Measurements from ENCODE around the gene ALS2.

The ALS2 gene

DNA sequence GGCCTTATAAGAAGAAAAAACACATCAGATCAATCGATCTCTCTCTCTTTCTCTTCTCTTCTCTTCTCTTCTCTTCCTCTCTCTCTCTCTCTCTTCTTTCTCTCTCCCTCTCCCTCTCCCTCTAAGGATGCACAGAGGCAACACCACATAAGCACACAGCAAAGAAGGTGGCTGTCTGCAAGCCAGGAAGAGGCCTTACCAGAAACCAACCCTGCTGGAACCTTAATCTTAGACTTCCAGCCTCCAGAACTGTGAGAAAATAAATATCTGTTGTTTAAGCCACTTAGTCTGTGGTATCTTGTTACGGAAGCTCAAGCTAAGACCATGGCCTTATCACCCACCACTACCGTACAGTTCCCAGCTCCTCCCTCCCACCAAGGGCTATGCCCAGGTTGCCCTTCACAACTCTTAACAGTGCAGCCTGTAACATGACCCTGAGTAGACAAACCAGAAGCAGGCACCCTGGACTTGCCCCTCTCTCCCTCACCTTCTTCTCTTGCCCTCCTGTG, 112.3 kb downstream of the ALS2 start:
- no peak overlapping the region for H3K27ac ChIP-seq (replicated peaks)
- TF ChIP-seq POLR2AphosphoS5 (IDR thresholded peaks at IDR 0.05; ENCODE audit: low read depth) (no peak), SPI1 (IDR thresholded peaks at IDR 0.05; ENCODE audit: borderline replicate concordance, low read depth) (no peak), REST (IDR thresholded peaks at IDR 0.05; ENCODE audit: insufficient replicate concordance, low read depth) (no peak), GABPA (IDR thresholded peaks at IDR 0.05; ENCODE audit: low read depth) (no peak)
- TF ChIP-seq, protein P1, sequence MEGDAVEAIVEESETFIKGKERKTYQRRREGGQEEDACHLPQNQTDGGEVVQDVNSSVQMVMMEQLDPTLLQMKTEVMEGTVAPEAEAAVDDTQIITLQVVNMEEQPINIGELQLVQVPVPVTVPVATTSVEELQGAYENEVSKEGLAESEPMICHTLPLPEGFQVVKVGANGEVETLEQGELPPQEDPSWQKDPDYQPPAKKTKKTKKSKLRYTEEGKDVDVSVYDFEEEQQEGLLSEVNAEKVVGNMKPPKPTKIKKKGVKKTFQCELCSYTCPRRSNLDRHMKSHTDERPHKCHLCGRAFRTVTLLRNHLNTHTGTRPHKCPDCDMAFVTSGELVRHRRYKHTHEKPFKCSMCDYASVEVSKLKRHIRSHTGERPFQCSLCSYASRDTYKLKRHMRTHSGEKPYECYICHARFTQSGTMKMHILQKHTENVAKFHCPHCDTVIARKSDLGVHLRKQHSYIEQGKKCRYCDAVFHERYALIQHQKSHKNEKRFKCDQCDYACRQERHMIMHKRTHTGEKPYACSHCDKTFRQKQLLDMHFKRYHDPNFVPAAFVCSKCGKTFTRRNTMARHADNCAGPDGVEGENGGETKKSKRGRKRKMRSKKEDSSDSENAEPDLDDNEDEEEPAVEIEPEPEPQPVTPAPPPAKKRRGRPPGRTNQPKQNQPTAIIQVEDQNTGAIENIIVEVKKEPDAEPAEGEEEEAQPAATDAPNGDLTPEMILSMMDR (IDR thresholded peaks at IDR 0.05; ENCODE audit: insufficient read depth, low read length) = no peak
- DNase-seq (ENCODE audit: low read depth in 1 of 2, low spot score in 1 of 2) = no peak
- no peaks in the 10 kb centered on the region for H3K27me3 ChIP-seq (ENCODE audit: insufficient read depth, poor library complexity, severe bottlenecking)
- no peak overlapping the region for H3K4me3 ChIP-seq (replicated peaks; ENCODE audit: insufficient read depth, low read length)

DNA sequence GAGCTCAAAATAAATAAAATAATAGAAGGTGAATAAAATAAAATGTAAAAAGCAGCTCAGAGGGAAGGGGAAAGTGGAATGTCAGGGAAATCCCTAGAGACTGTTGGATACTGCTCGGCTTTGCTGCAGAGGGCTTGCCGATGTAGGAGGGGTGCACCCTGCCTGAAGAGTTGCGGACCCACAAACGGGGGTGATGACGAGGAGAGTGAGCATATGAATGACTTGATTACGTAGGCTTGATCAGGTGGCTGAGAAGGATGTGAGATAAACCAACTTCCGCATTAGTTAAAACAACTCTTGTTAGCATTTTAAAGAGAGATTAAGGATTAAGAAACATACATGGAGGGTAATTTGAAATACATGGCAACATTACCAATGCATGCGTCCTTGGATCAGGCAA, 116.4 kb downstream of the ALS2 start:
- peak in 1 of 2 experiments; percentile 25 for DNase-seq (ENCODE audit: low read depth in 1 of 2, low spot score in 1 of 2)
- no peaks in the 10 kb centered on the region for H3K27me3 ChIP-seq (ENCODE audit: insufficient read depth, poor library complexity, severe bottlenecking)

GRCh38 chr2:201661366-201661765, 119.4 kb downstream of the ALS2 start:
- Histone ChIP-seq H3K4me3 (replicated peaks; ENCODE audit: insufficient read depth, low read length) (0 out of 2 replicates have a peak overlapping the region, but pooled peaks have one; percentile 7), H3K27ac (replicated peaks) (peak overlapping the region; percentile 48), H3K27me3 (ENCODE audit: insufficient read depth, poor library complexity, severe bottlenecking) (no peaks in the 10 kb centered on the region)
- no peak for TF ChIP-seq POLR2AphosphoS5 (IDR thresholded peaks at IDR 0.05; ENCODE audit: low read depth)
- DNase-seq (ENCODE audit: low read depth in 1 of 2, low spot score in 1 of 2) = peak; percentile 71 to 76

More for the DNA sequence above, 116.4 kb downstream of the ALS2 start:
- TF ChIP-seq POLR2AphosphoS5 (IDR thresholded peaks at IDR 0.05; ENCODE audit: low read depth) (no peak), SPI1 (IDR thresholded peaks at IDR 0.05; ENCODE audit: borderline replicate concordance, low read depth) (no peak), GABPA (IDR thresholded peaks at IDR 0.05; ENCODE audit: low read depth) (no peak), REST (IDR thresholded peaks at IDR 0.05; ENCODE audit: insufficient replicate concordance, low read depth) (no peak)
- TF ChIP-seq, protein P1 (IDR thresholded peaks at IDR 0.05; ENCODE audit: insufficient read depth, low read length) = no peak
- no peak overlapping the region for H3K27ac ChIP-seq (replicated peaks)
- no peak overlapping the region for H3K4me3 ChIP-seq (replicated peaks; ENCODE audit: insufficient read depth, low read length)

- no peaks in the 10 kb centered on the region for H3K27me3 ChIP-seq (ENCODE audit: insufficient read depth, poor library complexity, severe bottlenecking)
- H3K4me3 ChIP-seq (replicated peaks; ENCODE audit: insufficient read depth, low read length) = no peak overlapping the region
- DNase-seq (ENCODE audit: low read depth in 1 of 2, low spot score in 1 of 2) = peak in 1 of 2 experiments; percentile 74
- H3K27ac ChIP-seq (replicated peaks) = peak overlapping the region; percentile 48
- TF ChIP-seq SPI1 (IDR thresholded peaks at IDR 0.05; ENCODE audit: borderline replicate concordance, low read depth) = peak; percentile 89
- TF ChIP-seq POLR2AphosphoS5 (IDR thresholded peaks at IDR 0.05; ENCODE audit: low read depth) = no peak
Measured at GRCh38 chr2:201660293-201660895, 120.3 kb downstream of the ALS2 start.

DNA sequence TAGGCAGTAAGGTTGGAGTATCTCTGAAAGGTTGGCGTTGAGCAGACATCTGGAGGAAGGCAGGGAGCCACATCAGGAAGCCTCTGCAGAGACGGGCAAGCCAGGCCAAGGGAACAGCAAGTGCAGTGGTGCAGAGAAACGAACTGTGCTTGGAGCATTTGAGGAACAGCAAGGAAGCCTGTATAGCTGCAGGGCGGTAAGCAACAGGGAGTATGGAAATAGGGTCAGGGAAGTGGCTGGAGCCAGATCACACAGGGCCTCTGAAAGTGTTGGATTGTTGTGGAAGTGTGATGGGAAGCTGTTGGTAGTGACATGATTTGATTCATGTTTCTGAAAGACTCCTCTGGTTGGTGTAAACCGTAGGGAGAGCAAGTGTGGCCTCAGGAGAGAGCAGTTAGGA, 124.0 kb downstream of the ALS2 start:
- Histone ChIP-seq H3K27ac (replicated peaks) (no peak overlapping the region), H3K4me3 (replicated peaks; ENCODE audit: insufficient read depth, low read length) (no peak overlapping the region), H3K27me3 (ENCODE audit: insufficient read depth, poor library complexity, severe bottlenecking) (no peaks in the 10 kb centered on the region)
- DNase-seq (ENCODE audit: low read depth in 1 of 2, low spot score in 1 of 2) = no peak
- TF ChIP-seq SPI1 (IDR thresholded peaks at IDR 0.05; ENCODE audit: borderline replicate concordance, low read depth) (no peak), GABPA (IDR thresholded peaks at IDR 0.05; ENCODE audit: low read depth) (no peak)
